H1 (cell line): ENCODE measurements around the gene FOXF1. TPM values are rescaled to one million over a fixed set of nuclear protein-coding genes. Genes with fewer than 3 reads are reported as not detected.

ENCODE experiments used
- CEBPB ChIP-seq: IDR thresholded peaks from 2 replicates; pipeline ENCODE4 v1.6.1; 2012; ENCODE audit warnings: low read depth, low read length
- POU5F1 ChIP-seq: IDR thresholded peaks from 2 replicates; pipeline ENCODE4 v1.6.1; 2011; ENCODE audit warnings: low read depth, mild to moderate bottlenecking, low read length, moderate library complexity
- RAD21 ChIP-seq, 2 experiments: IDR thresholded peaks in 1 of 2; conservative IDR thresholded peaks in 1 of 2; 2 replicates each; pipeline ENCODE4 v1.6.1; 2011; ENCODE audit warnings: low read depth in 2 of 2, low read length in 2 of 2, improper control_type of control experiment in 1 of 2, inconsistent platforms in 1 of 2, mild to moderate bottlenecking in 1 of 2, moderate library complexity in 1 of 2
- SAP30 ChIP-seq: fragments of 300-600 bp; sonication (generic); IDR thresholded peaks from 2 replicates; pipeline ENCODE4 v1.7.1; 2012; ENCODE audit warnings: low read length, moderate library complexity, mild to moderate bottlenecking, inconsistent platforms; ENCODE audit not compliant: insufficient read depth, insufficient replicate concordance
- SIN3A ChIP-seq, 2 experiments: IDR thresholded peaks in 1 of 2; conservative IDR thresholded peaks in 1 of 2; 2 replicates each; pipeline ENCODE4 v1.6.1; 2011 to 2012; ENCODE audit warnings: low read length in 2 of 2, improper control_type of control experiment in 1 of 2, low read depth in 1 of 2, mild to moderate bottlenecking in 1 of 2
- SP1 ChIP-seq: IDR thresholded peaks from 2 replicates; pipeline ENCODE4 v1.6.1; 2011; ENCODE audit warnings: low read depth, low read length
- ZNF274 ChIP-seq: IDR thresholded peaks from 2 replicates; pipeline ENCODE4 v1.7.0; 2012; ENCODE audit warnings: low read length, borderline replicate concordance; ENCODE audit errors: extremely low read depth
- polyA plus RNA-seq, 7 experiments: library from polyadenylated mRNA; depleted of rRNA in 3 of 7; stranded (reverse) in 5 of 7; unstranded in 2 of 7; fragments of >200 nt in 5 of 7; fragments of 200-250 nt in 2 of 7; gene quantifications; 1 replicate in 5 of 7; 2 replicates in 1 of 7; 4 replicates in 1 of 7; pipeline versions ENCODE4 v1.2.1 to v1.2.3, GENCODE V29; 2011 to 2013; ENCODE audit warnings: missing spikeins in 2 of 7, mixed read lengths in 2 of 7
- total RNA-seq: library from RNA; stranded (reverse); fragmentation: NEBNext Ultra II Directional; extraction: Animal tissue kit (Norgen Biotek cat#: 25700); gene quantifications from 2 replicates; pipeline ENCODE4 v1.2.1, GENCODE V29; 2021
- TF ChIP-seq, protein P1 (sequence below): IDR thresholded peaks from 2 replicates; pipeline ENCODE4 v1.6.1; 2012; ENCODE audit warnings: inconsistent platforms

The FOXF1 gene
- total and polyA plus RNA-seq, 2 of the 8 experiments (the other 6 are each of a cell fraction or from before 2014, with no cell fraction given) = 0.02 TPM; not detected in 1

DNA sequence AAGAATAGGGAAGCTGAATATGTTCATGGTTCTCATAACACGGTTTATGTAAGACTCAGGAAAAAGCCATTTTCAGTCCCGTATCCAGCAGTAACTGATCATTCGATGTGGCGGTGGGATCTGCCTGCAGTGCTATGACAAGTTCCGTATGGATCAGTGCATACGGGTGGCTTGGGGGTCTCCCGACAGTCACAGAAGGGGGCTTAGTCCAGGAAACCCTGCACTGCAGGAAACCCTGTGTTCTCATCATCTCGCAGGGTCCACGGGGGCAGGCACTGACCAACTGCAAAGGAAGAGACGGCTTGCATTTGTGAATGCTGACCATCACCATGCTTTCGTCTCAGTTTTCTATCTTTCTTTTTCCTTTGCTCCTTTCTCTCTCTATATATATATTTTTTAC, 37.0 kb downstream of the FOXF1 start (continued):
- TF ChIP-seq SIN3A (conservative IDR thresholded peaks at IDR 0.05 in 1 of 2, IDR thresholded peaks at IDR 0.05 in 1 of 2; ENCODE audit: low read depth in 1 of 2, low read length in 2 of 2) (no peak), CEBPB (no peak), POU5F1 (no peak), RAD21 (IDR thresholded peaks at IDR 0.05 in 1 of 2, conservative IDR thresholded peaks at IDR 0.05 in 1 of 2; ENCODE audit: low read depth in 2 of 2, low read length in 2 of 2) (no peak), SP1 (no peak), SAP30 (no peak), ZNF274 (no peak)
- TF ChIP-seq, protein P1, sequence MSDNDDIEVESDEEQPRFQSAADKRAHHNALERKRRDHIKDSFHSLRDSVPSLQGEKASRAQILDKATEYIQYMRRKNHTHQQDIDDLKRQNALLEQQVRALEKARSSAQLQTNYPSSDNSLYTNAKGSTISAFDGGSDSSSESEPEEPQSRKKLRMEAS = no peak
